Endothelial cell of umbilical vein (primary cell): Measurements from ENCODE around the gene PRDM1. TPM values are rescaled to one million over a fixed set of nuclear protein-coding genes. Genes with fewer than 3 reads are reported as not detected.

Source experiments
- BruUV-seq: library from RNA; stranded (reverse); fragments of 400-500 nt; replicated peaks from 2 replicates; lab custom pipeline; 2021; lab: Mats Ljungman, UMichigan
- CTCF ChIA-PET: fragments of 300-600, 350-600 bp; sonication (Branson Sonifier 250); formaldehyde crosslinking; loops from one replicate; lab custom pipeline; 2021; ENCODE audit warnings: antibody characterized with exemption, inconsistent platforms; lab: Charles Lee
- POLR2A ChIA-PET: fragments of 300-600, 350-600 bp; sonication (Branson Sonifier 250); formaldehyde crosslinking; loops from one replicate; lab custom pipeline; 2021; ENCODE audit warnings: antibody characterized with exemption, inconsistent platforms; lab: Charles Lee
- DNase-seq: peaks from one replicate; pipeline ENCODE4 v3.0.0-alpha.2; 2011; ENCODE audit warnings: low read depth, low spot score
- FAIRE-seq: peaks from 2 replicates; lab custom pipeline; 2011; peaks lifted over from hg19 to GRCh38; lab: Jason Lieb, UNC
- H2AFZ ChIP-seq: 2 replicates; pipeline ENCODE4 v1.6.0; 2012; ENCODE audit warnings: low read depth, low read length, control low read depth, inconsistent platforms
- H3K27ac ChIP-seq: 2 replicates; pipeline ENCODE4 v1.5.1; 2011; ENCODE audit warnings: low read depth, mild to moderate bottlenecking, control low read depth, low read length, moderate library complexity; ENCODE audit not compliant: insufficient read depth
- H3K27me3 ChIP-seq, 2 experiments: 2 replicates each; pipeline versions ENCODE4 v1.6.0 to v1.6.1; 2011; ENCODE audit warnings: low read length in 2 of 2, mixed read lengths in 1 of 2; ENCODE audit not compliant: control insufficient read depth in 2 of 2, insufficient read depth in 2 of 2
- H3K36me3 ChIP-seq, 2 experiments: 2 replicates in 1 of 2; 3 replicates in 1 of 2; pipeline ENCODE4 v1.5.1; 2011; ENCODE audit warnings: low read length in 2 of 2, mild to moderate bottlenecking in 1 of 2, moderate library complexity in 1 of 2; ENCODE audit not compliant: control insufficient read depth in 2 of 2, insufficient read depth in 2 of 2; ENCODE audit errors: extremely low read depth in 1 of 2
- H3K4me1 ChIP-seq: 3 replicates; pipeline ENCODE4 v1.5.1; 2011; ENCODE audit warnings: mild to moderate bottlenecking, low read length; ENCODE audit not compliant: control insufficient read depth, insufficient read depth; ENCODE audit errors: extremely low read depth
- H3K4me2 ChIP-seq: 2 replicates; pipeline ENCODE4 v1.6.1; 2011; ENCODE audit warnings: low read length, control low read depth, mixed read lengths; ENCODE audit not compliant: insufficient read depth
- H3K4me3 ChIP-seq, 3 experiments: fragments of 200-600 bp in 1 of 3; sonication (generic), shearing (Covaris generic) in 1 of 3; replicated peaks in 1 of 3; 2 replicates each; pipeline ENCODE4 v1.5.1; 2011 to 2016; ENCODE audit warnings: control low read depth in 3 of 3, low read length in 3 of 3, mild to moderate bottlenecking in 2 of 3, inconsistent platforms in 1 of 3, low read depth in 1 of 3, moderate library complexity in 1 of 3; ENCODE audit not compliant: insufficient read depth in 1 of 3
- H3K79me2 ChIP-seq: 2 replicates; pipeline ENCODE4 v1.6.0; 2012; ENCODE audit warnings: low read length, inconsistent platforms; ENCODE audit not compliant: control insufficient read depth, insufficient read depth
- H3K9ac ChIP-seq: replicated peaks from 2 replicates; pipeline ENCODE3; 2011; ENCODE audit warnings: low read length, control low read depth; ENCODE audit not compliant: insufficient read depth; ENCODE audit errors: extremely low read depth
- H3K9me1 ChIP-seq: replicated peaks from 3 replicates; pipeline ENCODE4 v1.6.0; 2011; ENCODE audit warnings: mild to moderate bottlenecking, low read length; ENCODE audit not compliant: control insufficient read depth, insufficient read depth; ENCODE audit errors: extremely low read depth
- H3K9me3 ChIP-seq: replicated peaks from 2 replicates; pipeline ENCODE4 v1.5.1; 2012; ENCODE audit warnings: low read length, inconsistent platforms; ENCODE audit not compliant: control insufficient read depth, insufficient read depth
- H4K20me1 ChIP-seq: replicated peaks from 2 replicates; pipeline ENCODE3; 2011; ENCODE audit warnings: mild to moderate bottlenecking, low read length; ENCODE audit not compliant: control insufficient read depth, insufficient read depth; ENCODE audit errors: extremely low read depth
- EZH2 ChIP-seq: IDR thresholded peaks from 2 replicates; pipeline ENCODE4 v1.6.1; 2012; ENCODE audit warnings: borderline replicate concordance, low read depth, mild to moderate bottlenecking, moderate library complexity, low read length, inconsistent platforms; ENCODE audit not compliant: severe bottlenecking
- FOS ChIP-seq: IDR thresholded peaks from 2 replicates; pipeline ENCODE4 v1.6.1; 2011; ENCODE audit warnings: mild to moderate bottlenecking, low read length, moderate library complexity, borderline replicate concordance; ENCODE audit not compliant: insufficient read depth
- GATA2 ChIP-seq: IDR thresholded peaks from 2 replicates; pipeline ENCODE4 v1.7.0; 2011; ENCODE audit warnings: low read depth, mild to moderate bottlenecking, moderate library complexity, mixed read lengths, low read length; ENCODE audit not compliant: insufficient read length, insufficient read depth
- JUN ChIP-seq: IDR thresholded peaks from 2 replicates; pipeline ENCODE4 v1.6.1; 2011; ENCODE audit warnings: borderline replicate concordance, low read depth; ENCODE audit not compliant: insufficient read length, insufficient read depth
- MYC ChIP-seq: IDR thresholded peaks from one replicate; pipeline ENCODE4 v1.6.1; 2011; ENCODE audit warnings: mild to moderate bottlenecking, low read depth, low read length
- POLR2A ChIP-seq: IDR thresholded peaks from 2 replicates; pipeline ENCODE4 v1.6.1; 2012; ENCODE audit warnings: low read depth, mild to moderate bottlenecking, control low read depth, low read length
- POLR2AphosphoS5 ChIP-seq: IDR thresholded peaks from 2 replicates; pipeline ENCODE4 v1.6.1; 2012; ENCODE audit warnings: low read depth, mild to moderate bottlenecking, control low read depth, low read length, moderate library complexity; ENCODE audit not compliant: insufficient read depth
- dilution Hi-C: fragments of 300-500 bp; cut with MboI; formaldehyde crosslinking; loops from one replicate; pipeline ENCODE4 v1.15.0; 2019; ENCODE audit warnings: low sequenced_read_pairs; ENCODE audit not compliant: extremely low pct_ligation_motif_present
- intact Hi-C: fragments of 100-400 bp; cut with micrococcal nuclease; formaldehyde crosslinking; loops from one replicate; pipeline ENCODE4 v1.10.0; 2022
- polyA plus RNA-seq, 4 experiments: library from polyadenylated mRNA; depleted of rRNA in 3 of 4; stranded (reverse) in 3 of 4; unstranded in 1 of 4; fragments of >200 nt; gene quantifications; 2 replicates each; pipeline versions ENCODE4 v1.2.1 to v1.2.3, GENCODE V29; 2011 to 2012; ENCODE audit warnings: missing spikeins in 1 of 4
- total RNA-seq: library from RNA; stranded (reverse); gene quantifications from 2 replicates; pipeline ENCODE4 v1.2.3, GENCODE V29; 2021
- TF ChIP-seq, protein P1 (sequence below): IDR thresholded peaks from 2 replicates; pipeline ENCODE4 v1.6.1; 2011; ENCODE audit not compliant: insufficient read depth, insufficient read length
- TF ChIP-seq, protein P2 (sequence below), 2 donors: IDR thresholded peaks; 1 replicate in 1 of 2; 2 replicates in 1 of 2; pipeline ENCODE4 v1.5.1; 2011; ENCODE audit warnings: low read length in 2 of 2, mild to moderate bottlenecking in 2 of 2, moderate library complexity in 2 of 2, control low read depth in 1 of 2, inconsistent platforms in 1 of 2, low read depth in 1 of 2; ENCODE audit not compliant: insufficient read depth in 1 of 2; ENCODE audit errors: extremely low read depth in 1 of 2

The PRDM1 gene
- total and polyA plus RNA-seq, 2 donors (not counting 3 experiments of a cell fraction or from before 2014, with no cell fraction given) = 0.36 to 2.7 TPM

- Histone ChIP-seq H4K20me1 (no peaks in the 10 kb centered on the region), H3K9me3 (no peaks in the 10 kb centered on the region), H3K4me1 (peaks cover 6% of the 10 kb centered on the region), H2AFZ (no peak overlapping the region), H3K27me3 (peaks cover 0 to 4% of the 10 kb centered on the region in 2 experiments), H3K4me3 (no peak overlapping the region), H3K9ac (no peak overlapping the region), H3K27ac (no peak overlapping the region), H3K36me3 (no peaks in the 10 kb centered on the region), H3K79me2 (no peaks in the 10 kb centered on the region), H3K9me1 (no peaks in the 10 kb centered on the region), H3K4me2 (no peak overlapping the region)
- dilution Hi-C loops = no loop called here
- intact Hi-C loops = no loop called here
- DNase-seq = no peak
- no peak for FAIRE-seq
- POLR2A ChIA-PET = no interaction called here
- CTCF ChIA-PET = no interaction called here
- TF ChIP-seq POLR2A = no peak
- TF ChIP-seq POLR2AphosphoS5 = no peak
- BruUV-seq = no TSS peak
Measured at GRCh38 chr6:106114492-106114891, 28.4 kb downstream of the PRDM1 start.

DNA sequence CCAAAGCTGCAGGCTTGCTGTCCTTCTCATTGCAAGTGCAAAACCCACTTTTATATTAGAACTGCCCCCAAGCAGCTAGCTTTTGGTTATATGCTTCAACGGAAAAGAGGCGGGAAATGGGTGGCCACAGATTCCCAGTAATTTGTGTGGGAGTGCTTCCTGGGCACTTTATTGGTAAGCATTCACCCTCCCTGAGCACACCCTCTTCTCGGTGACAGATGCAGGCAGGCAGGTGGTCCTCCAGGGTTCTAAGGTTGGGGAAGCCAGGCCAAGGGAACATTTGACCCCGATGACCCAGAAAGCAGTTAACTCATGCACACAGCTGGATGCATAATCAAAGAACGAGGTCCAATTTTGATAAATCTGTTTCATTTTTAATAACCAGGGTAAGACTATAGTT, 29.1 kb downstream of the PRDM1 start:
- H2AFZ ChIP-seq = no peak overlapping the region
- no peak for FAIRE-seq
- peaks cover 6% of the 10 kb centered on the region for H3K4me1 ChIP-seq
- no TSS peak for BruUV-seq
- intact Hi-C loops = no loop called here
- no peak overlapping the region for H3K4me3 ChIP-seq
- no peaks in the 10 kb centered on the region for H3K9me1 ChIP-seq
- H4K20me1 ChIP-seq = no peaks in the 10 kb centered on the region
- no peak overlapping the region for H3K4me2 ChIP-seq
- H3K36me3 ChIP-seq = no peaks in the 10 kb centered on the region
- TF ChIP-seq GATA2 = no peak
- TF ChIP-seq POLR2AphosphoS5 = no peak
- TF ChIP-seq FOS = no peak
- TF ChIP-seq, protein P1, sequence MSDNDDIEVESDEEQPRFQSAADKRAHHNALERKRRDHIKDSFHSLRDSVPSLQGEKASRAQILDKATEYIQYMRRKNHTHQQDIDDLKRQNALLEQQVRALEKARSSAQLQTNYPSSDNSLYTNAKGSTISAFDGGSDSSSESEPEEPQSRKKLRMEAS = no peak
- TF ChIP-seq EZH2 = no peak
- no peak for TF ChIP-seq POLR2A
- TF ChIP-seq JUN = no peak
- no peak for TF ChIP-seq MYC
- TF ChIP-seq, protein P2, sequence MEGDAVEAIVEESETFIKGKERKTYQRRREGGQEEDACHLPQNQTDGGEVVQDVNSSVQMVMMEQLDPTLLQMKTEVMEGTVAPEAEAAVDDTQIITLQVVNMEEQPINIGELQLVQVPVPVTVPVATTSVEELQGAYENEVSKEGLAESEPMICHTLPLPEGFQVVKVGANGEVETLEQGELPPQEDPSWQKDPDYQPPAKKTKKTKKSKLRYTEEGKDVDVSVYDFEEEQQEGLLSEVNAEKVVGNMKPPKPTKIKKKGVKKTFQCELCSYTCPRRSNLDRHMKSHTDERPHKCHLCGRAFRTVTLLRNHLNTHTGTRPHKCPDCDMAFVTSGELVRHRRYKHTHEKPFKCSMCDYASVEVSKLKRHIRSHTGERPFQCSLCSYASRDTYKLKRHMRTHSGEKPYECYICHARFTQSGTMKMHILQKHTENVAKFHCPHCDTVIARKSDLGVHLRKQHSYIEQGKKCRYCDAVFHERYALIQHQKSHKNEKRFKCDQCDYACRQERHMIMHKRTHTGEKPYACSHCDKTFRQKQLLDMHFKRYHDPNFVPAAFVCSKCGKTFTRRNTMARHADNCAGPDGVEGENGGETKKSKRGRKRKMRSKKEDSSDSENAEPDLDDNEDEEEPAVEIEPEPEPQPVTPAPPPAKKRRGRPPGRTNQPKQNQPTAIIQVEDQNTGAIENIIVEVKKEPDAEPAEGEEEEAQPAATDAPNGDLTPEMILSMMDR (IDR thresholded peaks at IDR 0.05; ENCODE audit: extremely low read depth in 1 of 2, insufficient read depth in 1 of 2, low read depth in 1 of 2, low read length in 2 of 2) = no peak
- H3K9me3 ChIP-seq = no peaks in the 10 kb centered on the region
- CTCF ChIA-PET = interaction anchor here (1.2 kb wide), 1 partner anchor 108 kb away, joined by 3 read pairs; no protein-coding TSS in a partner anchor
- DNase-seq = no peak
- POLR2A ChIA-PET = no interaction called here
- no peak overlapping the region for H3K27ac ChIP-seq
- dilution Hi-C loops = no loop called here
- no peaks in the 10 kb centered on the region for H3K79me2 ChIP-seq
- H3K9ac ChIP-seq = no peak overlapping the region
- H3K27me3 ChIP-seq = peaks cover 0 to 2% of the 10 kb centered on the region in 2 experiments
